IPS-15b (cell line): ENCODE measurements around the gene PDE3A.

Experiments used
- H3K27me3 ChIP-seq: one replicate; pipeline ENCODE4 v1.6.1; 2013; ENCODE audit warnings: low read length; ENCODE audit not compliant: control insufficient read depth, insufficient read depth
- H3K36me3 ChIP-seq: one replicate; pipeline ENCODE4 v1.6.1; 2013; ENCODE audit warnings: low read length; ENCODE audit not compliant: control insufficient read depth, insufficient read depth
- H3K4me1 ChIP-seq: one replicate; pipeline ENCODE4 v1.6.1; 2013; ENCODE audit warnings: mild to moderate bottlenecking, low read length; ENCODE audit not compliant: control insufficient read depth, insufficient read depth
- H3K4me3 ChIP-seq: one replicate; pipeline ENCODE4 v1.5.1; 2013; ENCODE audit warnings: low read depth, low read length
- H3K9ac ChIP-seq: one replicate; pipeline ENCODE4 v1.6.1; 2013; ENCODE audit warnings: low read depth, mild to moderate bottlenecking, low read length
- H3K9me3 ChIP-seq: one replicate; pipeline ENCODE4 v1.6.1; 2013; ENCODE audit warnings: mild to moderate bottlenecking, low read length; ENCODE audit not compliant: control insufficient read depth, insufficient read depth

PDE3A gene

GRCh38 chr12:20503858-20504257 lies 135.5 kb downstream of the PDE3A start:
- Histone ChIP-seq H3K9ac (no peak overlapping the region), H3K4me3 (no peak overlapping the region), H3K4me1 (no peaks in the 10 kb centered on the region), H3K36me3 (no peaks in the 10 kb centered on the region), H3K9me3 (no peaks in the 10 kb centered on the region), H3K27me3 (no peaks in the 10 kb centered on the region)

GRCh38 chr12:20505056-20505455 lies 136.7 kb downstream of the PDE3A start:
- Histone ChIP-seq H3K4me3 (no peak overlapping the region), H3K4me1 (no peaks in the 10 kb centered on the region), H3K9me3 (no peaks in the 10 kb centered on the region), H3K36me3 (no peaks in the 10 kb centered on the region), H3K27me3 (no peaks in the 10 kb centered on the region), H3K9ac (no peak overlapping the region)

- Histone ChIP-seq H3K4me3 (no peak overlapping the region), H3K36me3 (no peaks in the 10 kb centered on the region), H3K9me3 (no peaks in the 10 kb centered on the region), H3K4me1 (no peaks in the 10 kb centered on the region), H3K27me3 (no peaks in the 10 kb centered on the region), H3K9ac (no peak overlapping the region)
Measured at GRCh38 chr12:20507056-20507455, 138.7 kb downstream of the PDE3A start.

GRCh38 chr12:20507711-20508110 lies 139.4 kb downstream of the PDE3A start:
- no peak overlapping the region for H3K4me3 ChIP-seq
- H3K27me3 ChIP-seq: no peaks in the 10 kb centered on the region
- H3K36me3 ChIP-seq: no peaks in the 10 kb centered on the region
- H3K4me1 ChIP-seq: no peaks in the 10 kb centered on the region
- no peaks in the 10 kb centered on the region for H3K9me3 ChIP-seq
- H3K9ac ChIP-seq: no peak overlapping the region

GRCh38 chr12:20508359-20508758 lies 140.0 kb downstream of the PDE3A start:
- Histone ChIP-seq H3K27me3 (no peaks in the 10 kb centered on the region), H3K36me3 (no peaks in the 10 kb centered on the region), H3K4me3 (no peak overlapping the region), H3K9me3 (no peaks in the 10 kb centered on the region), H3K9ac (no peak overlapping the region), H3K4me1 (no peaks in the 10 kb centered on the region)

GRCh38 chr12:20508962-20509361 lies 140.6 kb downstream of the PDE3A start:
- Histone ChIP-seq H3K4me3 (no peak overlapping the region), H3K9me3 (no peaks in the 10 kb centered on the region), H3K9ac (no peak overlapping the region), H3K27me3 (no peaks in the 10 kb centered on the region), H3K36me3 (no peaks in the 10 kb centered on the region), H3K4me1 (no peaks in the 10 kb centered on the region)

DNA sequence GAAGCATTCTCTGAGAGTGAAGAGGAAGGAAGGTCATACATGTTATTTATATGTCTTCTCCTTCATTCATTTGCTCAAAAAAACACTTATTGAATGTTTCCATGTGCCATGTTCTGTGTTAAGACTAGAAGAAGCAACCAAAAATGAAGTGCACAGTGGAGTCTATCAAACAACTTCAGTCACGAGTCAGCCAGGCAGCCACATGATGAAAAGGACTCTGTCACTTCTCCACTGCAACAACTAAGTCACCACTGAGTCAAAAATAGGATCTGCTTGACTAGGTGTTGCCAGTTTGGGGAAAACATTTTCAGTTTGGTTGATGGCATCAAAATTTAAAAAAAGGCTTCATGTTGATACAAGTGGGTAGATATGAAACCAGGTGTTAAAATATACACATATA lies 142.5 kb downstream of the PDE3A start:
- no peak overlapping the region for H3K9ac ChIP-seq
- H3K9me3 ChIP-seq: no peaks in the 10 kb centered on the region
- no peaks in the 10 kb centered on the region for H3K27me3 ChIP-seq
- no peak overlapping the region for H3K4me3 ChIP-seq
- H3K4me1 ChIP-seq: no peaks in the 10 kb centered on the region
- H3K36me3 ChIP-seq: no peaks in the 10 kb centered on the region

DNA sequence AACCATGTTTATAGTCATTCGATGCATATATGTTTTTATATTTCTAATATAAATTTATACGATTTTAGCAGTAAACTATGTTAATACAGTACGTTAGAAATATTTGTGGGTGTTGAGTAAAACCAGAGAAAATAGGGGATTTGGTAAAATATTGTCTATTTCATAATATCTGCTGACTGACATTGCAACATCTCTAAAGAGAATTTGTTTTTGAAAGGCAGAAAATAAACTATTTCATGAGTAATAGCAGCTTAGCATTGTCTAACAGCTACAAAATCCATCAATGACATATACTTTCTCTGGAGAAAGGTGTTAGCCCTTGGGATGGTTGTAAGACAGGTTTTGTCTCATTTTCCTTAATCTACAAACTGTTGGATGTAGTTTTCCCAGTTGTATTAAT lies 144.9 kb downstream of the PDE3A start:
- Histone ChIP-seq H3K27me3 (no peaks in the 10 kb centered on the region), H3K4me3 (no peak overlapping the region), H3K9me3 (no peaks in the 10 kb centered on the region), H3K4me1 (no peaks in the 10 kb centered on the region), H3K36me3 (no peaks in the 10 kb centered on the region), H3K9ac (no peak overlapping the region)

DNA sequence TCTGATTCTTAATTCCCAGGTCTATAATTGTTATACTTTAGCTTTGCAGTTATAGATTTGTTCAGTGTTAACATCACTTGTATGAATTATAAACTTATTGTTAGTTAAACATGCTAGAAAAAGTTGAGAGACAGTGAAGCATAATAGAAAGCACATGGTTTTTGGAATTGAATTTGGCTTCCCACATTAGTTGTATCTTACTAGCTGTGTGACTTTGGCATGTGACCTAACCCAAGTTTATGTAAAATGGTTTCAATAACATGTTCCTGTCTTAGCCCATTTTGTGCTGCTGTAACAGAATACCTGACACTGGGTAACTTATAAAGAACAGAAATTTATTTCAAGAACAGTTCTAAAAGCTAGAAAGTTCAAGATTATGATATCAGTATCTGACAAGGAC lies 146.3 kb downstream of the PDE3A start:
- H3K4me1 ChIP-seq: no peaks in the 10 kb centered on the region

GRCh38 chr12:20520532-20520931 lies 152.2 kb downstream of the PDE3A start:
- Histone ChIP-seq H3K9ac (no peak overlapping the region), H3K36me3 (no peaks in the 10 kb centered on the region), H3K4me1 (peaks cover 20% of the 10 kb centered on the region), H3K4me3 (no peak overlapping the region), H3K9me3 (no peaks in the 10 kb centered on the region), H3K27me3 (no peaks in the 10 kb centered on the region)

More for the DNA sequence above, 146.3 kb downstream of the PDE3A start:
- Histone ChIP-seq H3K9me3 (no peaks in the 10 kb centered on the region), H3K9ac (no peak overlapping the region), H3K4me3 (no peak overlapping the region), H3K27me3 (no peaks in the 10 kb centered on the region), H3K36me3 (no peaks in the 10 kb centered on the region)

DNA sequence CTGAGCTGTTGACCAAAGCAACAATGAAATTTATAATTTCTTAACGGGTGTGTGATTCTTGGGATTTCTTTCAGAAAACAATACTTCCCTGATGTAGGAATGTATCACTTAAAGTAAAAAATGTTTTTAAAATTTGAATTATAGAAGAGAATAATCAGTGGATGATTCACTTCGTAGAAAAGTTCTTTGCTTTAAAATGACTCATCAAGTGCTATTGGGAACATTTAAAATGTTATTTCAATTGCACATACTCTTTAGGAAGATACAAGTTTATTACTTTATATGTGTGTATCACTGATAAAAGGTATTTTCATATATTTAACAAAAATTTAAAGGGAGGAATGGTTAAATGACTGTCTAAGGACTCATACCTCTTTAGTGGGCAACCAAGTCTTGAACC lies 155.3 kb downstream of the PDE3A start:
- Histone ChIP-seq H3K4me3 (no peak overlapping the region), H3K4me1 (peaks cover 26% of the 10 kb centered on the region), H3K27me3 (no peaks in the 10 kb centered on the region), H3K9ac (no peak overlapping the region), H3K36me3 (no peaks in the 10 kb centered on the region), H3K9me3 (no peaks in the 10 kb centered on the region)

DNA sequence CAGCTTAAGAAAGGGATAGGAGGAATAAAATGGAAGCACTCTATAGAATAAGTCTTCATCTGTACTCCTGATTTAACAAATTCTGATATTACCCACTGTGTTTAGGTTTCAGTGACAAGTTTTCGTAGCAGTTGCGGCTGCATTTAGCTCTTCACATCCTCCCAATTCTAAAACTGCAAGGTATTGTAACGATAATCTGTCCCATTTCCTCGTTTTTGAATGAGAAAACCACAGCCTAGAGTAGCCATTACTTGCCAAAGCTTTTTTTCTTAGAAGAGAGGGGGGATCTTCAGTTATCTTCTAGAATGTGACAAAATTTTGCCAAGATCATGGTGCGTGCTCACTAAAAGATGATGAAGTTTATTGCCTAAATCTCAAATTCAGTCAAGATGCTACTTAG lies 155.8 kb downstream of the PDE3A start:
- H3K9me3 ChIP-seq: no peaks in the 10 kb centered on the region
- H3K36me3 ChIP-seq: no peaks in the 10 kb centered on the region
- no peaks in the 10 kb centered on the region for H3K27me3 ChIP-seq
- H3K4me3 ChIP-seq: no peak overlapping the region
- no peak overlapping the region for H3K9ac ChIP-seq
- peaks cover 26% of the 10 kb centered on the region for H3K4me1 ChIP-seq
